ENCODE results near the gene ZNF770.

Gene ZNF770, protein sequence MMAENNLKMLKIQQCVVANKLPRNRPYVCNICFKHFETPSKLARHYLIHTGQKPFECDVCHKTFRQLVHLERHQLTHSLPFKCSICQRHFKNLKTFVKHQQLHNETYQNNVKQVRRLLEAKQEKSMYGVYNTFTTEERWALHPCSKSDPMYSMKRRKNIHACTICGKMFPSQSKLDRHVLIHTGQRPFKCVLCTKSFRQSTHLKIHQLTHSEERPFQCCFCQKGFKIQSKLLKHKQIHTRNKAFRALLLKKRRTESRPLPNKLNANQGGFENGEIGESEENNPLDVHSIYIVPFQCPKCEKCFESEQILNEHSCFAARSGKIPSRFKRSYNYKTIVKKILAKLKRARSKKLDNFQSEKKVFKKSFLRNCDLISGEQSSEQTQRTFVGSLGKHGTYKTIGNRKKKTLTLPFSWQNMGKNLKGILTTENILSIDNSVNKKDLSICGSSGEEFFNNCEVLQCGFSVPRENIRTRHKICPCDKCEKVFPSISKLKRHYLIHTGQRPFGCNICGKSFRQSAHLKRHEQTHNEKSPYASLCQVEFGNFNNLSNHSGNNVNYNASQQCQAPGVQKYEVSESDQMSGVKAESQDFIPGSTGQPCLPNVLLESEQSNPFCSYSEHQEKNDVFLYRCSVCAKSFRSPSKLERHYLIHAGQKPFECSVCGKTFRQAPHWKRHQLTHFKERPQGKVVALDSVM

DNA sequence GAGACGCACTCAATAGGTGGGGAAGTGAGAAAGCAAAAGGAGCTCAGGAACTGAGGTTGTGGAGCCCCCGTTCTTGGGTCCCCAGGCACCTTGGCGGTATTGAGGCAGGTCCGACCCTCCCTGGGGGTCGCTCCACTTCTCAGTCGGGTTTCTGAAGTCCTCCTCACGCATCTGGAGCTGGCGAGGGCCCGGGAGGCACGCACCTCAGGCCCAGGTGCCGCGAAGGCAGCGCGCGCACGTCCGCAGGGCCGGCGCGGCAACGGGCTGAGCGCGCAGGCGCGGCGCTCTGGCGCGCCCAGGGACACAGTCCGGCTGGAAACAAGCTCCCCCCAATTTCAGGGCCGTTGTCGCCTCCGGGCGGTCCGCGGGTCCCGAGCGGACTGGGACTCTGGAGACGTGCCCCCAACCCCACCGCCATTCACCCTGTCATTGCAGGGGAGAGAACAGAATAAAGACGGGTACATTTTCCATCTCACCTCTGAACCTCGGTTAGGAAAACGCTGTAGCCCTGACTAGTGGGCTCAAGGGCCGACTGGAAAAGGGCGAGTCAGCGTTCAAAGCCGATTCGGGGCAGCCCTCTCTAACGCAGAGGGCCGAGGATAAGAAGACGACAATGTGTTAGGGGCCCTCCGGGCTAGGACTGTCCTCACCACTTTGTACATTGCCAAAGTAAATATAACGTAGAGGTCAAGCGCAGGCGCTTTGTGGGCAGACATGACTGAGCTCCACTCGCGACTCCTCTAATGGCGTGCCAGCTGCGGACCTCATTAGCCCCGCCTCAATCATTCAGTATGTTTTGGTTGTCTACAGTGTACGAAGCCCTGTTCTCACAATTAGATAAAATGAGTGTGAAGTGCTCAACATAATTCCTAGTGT lies at the start of gene ZNF770:
Gene ZNF770 (minus strand): TSS at position 261 of the 876 bp plus-strand sequence. CDS start 4,853 bp downstream, outside the sequence.
- peak; percentile 91 for DNase-seq

DNA sequence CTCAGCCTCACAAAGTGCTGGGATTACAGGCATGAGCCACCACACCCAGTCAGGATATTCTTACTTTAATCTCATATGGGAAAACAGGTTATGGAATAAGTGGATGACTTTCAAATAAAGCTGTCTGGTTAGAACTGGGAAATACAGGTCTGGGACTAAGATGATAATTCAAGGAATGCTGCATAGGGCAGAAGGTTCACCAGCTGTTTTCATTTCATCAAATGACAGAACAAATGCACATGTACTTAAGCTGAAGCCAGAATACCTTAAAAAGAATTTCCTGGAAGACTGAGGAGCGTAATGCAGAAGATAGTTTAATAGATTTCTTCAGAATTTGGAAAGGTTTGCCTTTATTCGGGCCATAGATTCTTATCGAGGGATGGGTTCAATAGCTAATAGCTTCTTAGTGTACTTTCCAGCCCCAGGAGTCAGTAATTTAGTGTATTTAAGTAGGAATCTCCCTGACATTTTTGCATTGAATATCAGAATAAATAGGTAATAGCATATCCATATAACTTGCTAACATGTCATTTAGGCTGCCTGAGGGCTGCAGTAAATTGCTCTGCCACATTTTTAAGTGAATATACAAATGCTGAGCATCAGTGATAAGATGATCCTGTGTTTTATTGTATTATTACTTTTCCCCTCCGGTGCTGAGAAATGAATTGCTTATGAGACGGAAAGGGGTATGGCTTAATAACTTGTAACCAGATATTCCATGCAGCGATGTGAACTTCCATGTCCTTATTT lies 40.3 kb upstream of the ZNF770 start:
- no peak for DNase-seq

DNA sequence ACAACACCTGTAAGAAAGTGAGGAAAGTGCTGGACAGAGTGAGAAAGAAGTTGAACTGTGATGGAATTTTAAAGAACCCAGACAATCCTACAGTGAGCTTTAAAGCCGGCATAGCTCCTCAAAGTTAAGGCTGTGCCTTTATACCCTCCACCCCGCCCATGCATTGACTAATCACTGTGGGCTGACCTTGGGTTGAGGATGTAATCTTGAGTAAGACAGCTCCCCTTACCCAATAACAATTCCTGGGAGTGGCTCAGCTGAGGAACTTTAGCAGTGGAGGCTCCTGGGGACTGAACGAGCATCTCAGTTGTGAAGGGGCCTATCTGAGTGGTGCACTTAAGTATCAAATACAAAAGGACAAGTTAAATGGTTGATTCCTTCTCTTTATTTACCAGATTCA lies 35.7 kb upstream of the ZNF770 start:
- no peak for DNase-seq

DNA sequence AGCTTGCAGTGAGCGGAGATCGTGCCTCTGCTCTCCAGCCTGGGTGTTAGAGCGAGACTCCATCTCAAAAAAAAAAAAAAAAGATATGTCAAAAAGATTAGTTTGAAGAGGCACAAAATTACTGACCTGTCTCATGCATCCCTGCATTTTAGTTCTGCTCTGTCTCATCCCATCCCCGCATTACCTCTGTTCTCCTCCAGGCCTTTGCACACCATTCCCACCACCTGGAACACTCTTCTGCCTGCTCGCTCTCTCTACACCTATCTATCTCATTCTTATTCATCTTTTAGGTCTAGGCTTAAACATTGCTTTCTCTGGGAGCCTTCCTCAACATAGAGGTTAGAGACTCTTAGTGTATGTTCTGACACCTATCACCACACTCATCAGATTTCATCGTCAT lies 32.9 kb upstream of the ZNF770 start:
- no peak for DNase-seq

DNA sequence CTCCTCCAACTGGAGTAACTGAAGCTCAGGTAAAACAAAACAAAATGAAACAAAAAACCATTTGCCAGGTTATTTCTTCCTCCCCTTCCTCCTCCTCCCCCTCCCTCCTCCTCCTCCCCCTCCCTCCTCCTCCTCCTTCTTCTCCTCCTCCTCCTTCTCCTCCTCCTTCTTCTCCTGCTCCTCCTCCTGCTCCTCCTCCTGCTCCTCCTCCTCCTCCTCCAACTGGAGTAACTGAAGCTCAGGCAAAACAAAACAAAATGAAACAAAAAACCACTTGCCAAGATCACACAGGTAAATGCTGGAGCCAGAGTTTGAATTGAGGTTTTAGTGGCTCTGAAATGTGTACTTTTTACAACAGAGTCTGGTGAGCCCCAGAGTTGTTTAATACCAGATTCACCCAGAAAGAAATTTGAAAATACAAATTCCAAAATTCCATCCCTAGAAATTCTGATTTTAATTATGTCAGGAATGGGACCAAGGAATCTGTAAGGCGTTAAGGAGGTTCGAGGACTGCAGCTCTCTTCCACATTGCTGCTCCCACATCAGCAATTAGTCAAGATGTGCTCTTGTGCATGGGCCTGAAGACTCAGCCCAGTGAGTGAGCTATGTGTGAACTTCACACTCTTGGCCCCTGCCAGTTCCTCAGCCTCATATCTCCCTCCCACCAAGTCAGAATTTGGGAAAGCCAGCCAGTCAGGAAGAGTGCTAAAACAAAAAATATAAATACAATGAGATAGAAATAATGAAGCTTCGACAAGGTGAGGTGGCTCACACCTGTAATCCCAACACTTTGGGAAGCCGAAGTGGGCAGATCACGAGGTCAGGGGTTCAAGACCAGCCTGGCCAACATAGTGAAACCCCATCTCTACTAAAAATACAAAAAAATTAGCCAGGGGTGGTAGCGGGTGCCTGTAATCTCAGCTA lies 31.6 kb upstream of the ZNF770 start:
- peak; percentile 47 for DNase-seq

DNA sequence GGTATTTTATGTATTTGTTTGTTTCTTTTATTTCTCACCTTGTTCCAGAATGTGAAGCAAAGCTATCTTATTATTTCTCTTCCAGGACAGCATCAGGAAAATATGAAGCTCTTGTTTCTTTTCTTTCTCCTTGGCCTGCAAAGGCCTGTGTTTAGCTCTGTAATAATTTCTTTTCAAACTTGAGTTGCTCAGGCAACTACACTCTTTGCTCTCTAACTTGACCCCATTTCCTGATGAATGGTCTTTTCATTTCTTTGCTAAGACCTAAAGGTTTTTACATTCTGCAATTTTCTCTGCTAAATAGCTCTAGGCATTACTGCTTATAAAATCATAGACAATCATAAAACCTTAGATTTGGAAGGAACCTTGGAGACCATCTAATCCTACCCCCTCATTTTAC lies 26.2 kb upstream of the ZNF770 start:
- DNase-seq: no peak

DNA sequence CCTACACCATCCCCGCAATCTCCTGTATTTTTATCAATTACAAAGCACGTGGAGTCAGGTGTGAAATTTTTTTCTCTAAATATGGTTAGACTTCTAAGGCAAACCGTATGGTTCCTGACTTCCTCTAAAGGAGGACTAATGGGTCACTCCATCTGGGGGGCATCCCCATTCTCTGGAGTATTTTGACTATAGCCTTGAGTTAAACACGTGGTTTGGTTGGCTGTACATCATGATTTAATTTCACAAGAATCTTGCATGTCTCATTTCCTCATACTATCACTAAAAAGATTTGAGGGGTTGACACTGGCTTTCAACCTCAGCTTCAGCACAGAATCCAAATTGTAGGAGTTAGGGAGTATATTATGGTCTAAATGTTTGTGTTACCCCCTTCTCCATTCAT lies 25.3 kb upstream of the ZNF770 start:
- DNase-seq: no peak

DNA sequence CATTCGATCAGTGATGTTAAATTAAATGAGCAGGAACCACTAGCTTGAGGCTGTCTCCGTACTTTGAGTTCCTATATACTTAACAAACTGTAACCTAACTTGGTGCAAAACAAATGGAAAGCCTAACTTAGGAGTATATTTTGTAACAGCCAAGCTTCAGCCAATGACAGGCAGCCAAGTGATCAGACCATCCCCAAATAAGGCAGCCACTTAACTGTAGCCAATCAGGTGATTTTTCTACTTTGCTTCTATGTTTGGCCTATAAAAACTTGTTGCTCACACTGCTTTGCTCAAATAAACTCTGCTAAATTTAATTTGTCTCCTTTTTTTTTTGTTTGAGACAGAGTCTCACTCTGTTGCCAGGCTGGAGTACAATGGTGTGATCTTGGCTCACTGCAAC lies 19.3 kb upstream of the ZNF770 start:
- DNase-seq: no peak

DNA sequence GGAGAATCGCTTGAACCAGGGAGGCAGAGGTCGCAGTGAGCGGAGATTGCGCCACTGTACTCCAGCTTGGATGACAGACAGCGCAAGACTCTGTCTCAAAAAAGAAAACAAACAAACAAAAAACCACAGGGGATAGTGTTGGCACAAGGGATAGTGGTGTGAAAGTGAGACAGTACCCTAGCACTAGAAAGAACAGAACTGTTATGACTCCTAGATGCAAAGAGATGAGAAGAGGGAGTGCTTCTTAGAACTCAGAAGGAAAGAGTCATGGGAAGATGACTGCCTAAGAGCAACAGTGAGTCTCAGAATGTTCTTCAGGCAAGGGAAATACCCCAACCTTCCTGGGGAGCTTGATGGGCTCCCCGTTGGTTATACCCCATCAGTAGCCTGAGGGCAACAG lies 17.8 kb upstream of the ZNF770 start:
- DNase-seq: no peak

DNA sequence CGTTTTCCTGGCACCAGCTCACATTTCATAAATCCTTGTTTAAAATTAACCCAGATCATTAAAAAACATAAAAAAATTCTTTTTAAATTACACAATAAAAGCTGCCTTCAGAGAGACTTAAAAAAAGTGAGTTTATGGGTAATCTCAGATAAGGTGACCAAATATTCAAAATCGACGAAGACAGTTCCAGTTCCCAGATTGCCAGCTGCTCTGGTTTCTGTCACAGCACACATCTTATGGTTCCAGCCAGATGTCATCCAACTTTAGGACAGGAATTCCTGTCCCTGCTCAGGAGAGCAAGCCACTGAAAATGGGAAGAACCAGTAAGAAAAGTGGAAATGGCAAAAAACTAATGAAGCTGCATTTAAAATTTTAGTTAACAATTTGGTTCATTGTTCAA lies 15.8 kb upstream of the ZNF770 start:
- DNase-seq: no peak

DNA sequence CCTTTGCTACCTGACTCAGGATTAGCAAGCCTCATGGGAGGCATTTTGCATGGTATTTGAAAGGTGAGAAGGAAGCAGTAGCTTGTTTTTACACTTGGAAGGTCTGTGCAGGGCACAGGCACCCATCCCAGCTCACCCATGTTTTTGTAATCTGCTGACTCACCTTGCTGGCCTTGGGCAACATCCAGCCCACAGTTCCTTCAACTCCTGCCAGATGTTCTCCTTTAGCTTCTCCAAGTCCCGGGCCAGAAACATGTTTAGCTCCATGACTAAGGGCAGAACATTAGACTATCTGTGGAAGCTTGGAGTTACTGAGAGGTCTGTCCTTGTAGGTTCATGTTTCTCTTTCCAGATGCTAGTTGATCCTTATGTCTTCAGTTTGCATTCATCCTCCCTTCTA lies 12.4 kb upstream of the ZNF770 start:
- DNase-seq: no peak

DNA sequence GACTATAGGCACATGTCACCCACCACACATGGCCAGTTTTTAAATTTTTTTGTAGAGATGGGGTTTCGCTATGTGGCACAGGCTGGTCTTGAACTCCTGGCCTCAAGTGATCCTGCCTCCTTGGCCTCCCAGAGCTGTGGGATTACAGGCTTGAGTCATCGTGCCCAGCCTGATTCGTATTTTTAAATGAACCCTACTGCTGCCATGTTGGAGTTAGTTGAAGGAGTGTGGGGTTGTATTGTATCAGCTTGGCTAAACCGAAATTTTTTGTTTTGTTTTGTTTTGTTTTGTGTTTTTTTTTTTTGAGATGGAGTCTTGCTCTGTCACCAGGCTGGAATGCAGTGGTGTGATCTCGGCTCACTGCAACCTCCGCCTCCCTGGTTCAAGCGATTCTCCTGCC lies 11.8 kb upstream of the ZNF770 start:
- DNase-seq: no peak

DNA sequence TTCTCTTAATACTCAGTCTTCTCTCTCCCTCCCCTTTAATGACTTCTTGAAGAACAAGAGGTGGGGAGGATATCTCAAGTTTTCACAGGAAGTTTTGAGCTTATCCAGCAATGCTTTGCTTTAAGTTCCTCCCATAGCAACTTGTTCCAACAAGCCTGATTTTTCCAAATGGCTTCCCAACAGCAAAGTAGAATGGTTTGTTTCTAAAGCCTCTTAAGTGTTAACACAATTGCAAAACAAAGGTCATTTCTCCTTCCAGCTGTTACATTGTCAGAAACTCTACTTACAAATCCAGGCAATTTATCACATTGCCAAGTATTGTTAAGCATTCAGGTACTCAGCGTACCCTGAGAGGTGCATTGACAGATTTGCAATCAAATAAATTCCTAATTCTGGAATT lies 6.8 kb upstream of the ZNF770 start:
- no peak for DNase-seq

DNA sequence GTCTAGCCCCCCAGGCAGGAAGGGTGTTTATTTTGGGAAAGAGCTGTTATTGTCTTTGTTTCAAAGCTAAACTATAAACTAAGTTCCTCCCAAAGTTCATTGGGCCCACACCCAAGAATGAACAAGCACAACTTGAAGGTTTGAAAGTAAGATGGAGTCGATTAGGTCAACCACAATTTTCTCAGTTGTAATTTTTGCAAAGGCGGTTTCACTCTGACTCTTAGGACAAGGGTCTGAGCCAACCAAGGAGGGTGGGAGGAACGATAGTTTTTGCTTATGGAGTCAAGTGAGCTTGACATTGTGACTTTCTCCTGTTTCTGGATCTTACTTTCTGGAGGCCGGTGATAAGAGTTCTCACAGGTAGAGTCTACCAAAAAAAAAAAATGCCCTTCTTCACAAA lies 5.8 kb upstream of the ZNF770 start:
- DNase-seq: no peak

DNA sequence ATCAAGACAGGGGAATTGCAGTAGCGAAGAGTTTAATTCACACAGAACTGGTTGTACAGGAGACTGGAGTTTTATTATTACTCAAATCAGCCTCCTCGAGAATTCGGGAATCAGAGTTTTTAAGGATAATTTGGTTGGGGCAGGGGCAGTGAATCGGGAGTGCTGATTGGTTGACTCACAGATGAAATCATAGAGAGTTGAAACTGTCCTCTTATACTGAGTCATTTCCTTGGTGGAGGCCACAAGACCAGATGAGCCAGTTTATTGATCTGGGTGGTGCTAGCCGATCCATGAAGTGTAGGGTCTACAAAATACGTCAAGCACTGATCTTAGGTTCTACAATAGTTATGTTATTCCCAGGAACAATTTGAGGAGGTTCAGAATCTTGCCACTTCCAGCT lies 5.3 kb upstream of the ZNF770 start:
- no peak for DNase-seq

DNA sequence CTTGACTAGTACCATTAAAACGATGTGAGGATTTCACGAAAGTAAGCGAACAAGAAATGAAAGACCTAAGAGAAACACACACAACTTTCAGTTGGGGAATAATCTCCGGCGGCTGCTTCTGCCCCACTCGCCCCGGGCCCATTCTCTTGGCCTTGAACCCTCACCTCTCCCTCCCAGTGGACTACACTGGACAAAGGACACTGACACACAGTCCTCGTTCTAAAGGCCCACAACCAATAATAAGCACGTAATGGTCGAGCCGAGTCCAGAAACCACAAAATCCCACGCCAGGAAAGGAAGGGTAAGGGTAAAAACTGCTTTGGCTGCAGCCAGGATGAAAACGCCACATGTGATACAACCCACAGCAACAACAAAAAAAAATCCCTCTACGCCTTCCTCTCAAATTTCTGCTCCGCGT lies 469 bp downstream of the ZNF770 start:
- DNase-seq: no peak

DNA sequence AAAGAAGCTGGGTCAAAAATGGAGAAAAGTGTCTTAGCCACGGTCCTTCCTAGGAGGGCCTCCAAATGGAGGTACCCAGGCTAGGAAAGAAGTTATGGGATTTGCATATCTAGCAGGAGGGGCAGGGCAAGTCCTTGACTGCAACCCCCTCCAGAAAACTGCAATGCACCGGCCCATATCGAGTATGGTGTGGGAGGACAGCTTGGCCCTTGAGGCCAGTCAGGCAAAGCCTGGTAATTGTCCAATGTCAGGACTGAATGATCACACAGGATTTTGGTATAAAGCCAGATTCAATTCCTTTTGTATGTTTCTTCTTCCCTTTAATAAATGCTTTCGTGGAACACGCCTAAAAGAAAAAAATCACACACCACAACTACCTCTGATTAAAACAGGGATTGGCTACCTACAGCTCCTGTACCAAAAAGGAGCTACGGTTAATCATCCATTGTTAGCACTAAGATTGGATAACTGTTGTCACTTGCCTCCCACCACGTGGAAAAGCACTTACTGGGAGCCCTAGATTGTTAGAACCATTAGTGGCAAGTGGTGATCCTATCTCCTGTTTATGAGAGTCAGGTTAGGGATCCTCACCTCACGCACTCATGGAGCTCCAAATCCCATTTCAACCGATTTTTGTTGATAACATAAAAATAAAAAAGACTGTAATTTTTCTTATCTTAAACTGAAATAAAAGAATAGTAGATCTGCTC lies 1.2 kb downstream of the ZNF770 start:
- DNase-seq: peak; percentile 62

DNA sequence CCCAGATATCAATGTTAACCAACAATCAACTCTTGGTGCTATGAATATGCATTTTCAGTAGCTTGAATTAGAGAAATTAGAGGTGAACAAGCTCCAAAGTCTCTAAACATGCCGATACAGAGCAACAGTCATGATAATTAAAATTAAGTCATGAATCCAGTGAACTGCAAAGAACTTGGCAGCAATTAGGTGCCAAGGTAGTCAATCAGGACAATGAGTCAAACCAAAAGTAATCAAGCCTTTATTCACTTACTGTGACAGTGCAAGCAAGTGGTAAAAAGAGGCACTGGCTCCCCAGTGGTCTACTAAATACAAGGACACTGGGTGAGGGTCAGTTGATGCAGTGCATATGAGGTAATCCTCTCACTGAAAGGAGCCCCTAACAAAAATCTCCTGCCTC lies 1.8 kb downstream of the ZNF770 start:
- no peak for DNase-seq

DNA sequence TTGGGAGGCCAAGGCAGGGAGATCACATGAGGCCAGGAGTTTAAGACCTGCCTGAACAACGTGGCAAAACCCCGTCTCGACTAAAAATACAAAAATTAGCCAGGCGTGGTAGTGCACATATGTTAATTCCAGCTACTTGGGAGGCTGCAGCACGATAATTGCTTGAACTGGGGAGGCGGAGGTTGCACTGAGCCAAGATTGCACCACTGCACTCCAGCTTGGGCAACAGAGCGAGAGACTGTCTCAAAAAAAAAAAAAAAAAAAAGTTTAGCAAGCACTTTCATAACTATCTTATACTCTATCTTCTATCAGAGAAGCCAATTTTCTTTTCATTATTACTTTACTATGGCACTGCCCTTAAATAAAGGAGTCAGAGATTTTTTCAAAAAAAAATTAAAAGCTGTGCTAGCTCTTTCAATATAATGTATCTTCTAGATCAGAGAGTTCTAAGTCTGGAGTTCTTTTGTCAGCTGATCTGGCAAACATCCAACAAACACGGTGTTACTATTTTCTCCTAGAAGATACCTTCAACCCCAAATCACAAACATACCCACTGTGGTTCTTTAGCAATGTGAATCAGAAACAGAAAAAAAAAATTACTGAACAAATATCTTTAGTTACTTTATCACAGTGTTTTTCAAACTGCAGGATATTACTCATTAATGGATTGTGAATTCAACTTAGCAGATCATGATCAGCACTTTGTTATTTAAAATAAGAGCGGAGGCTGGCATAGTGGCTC lies 3.0 kb downstream of the ZNF770 start:
- peak; percentile 20 for DNase-seq

DNA sequence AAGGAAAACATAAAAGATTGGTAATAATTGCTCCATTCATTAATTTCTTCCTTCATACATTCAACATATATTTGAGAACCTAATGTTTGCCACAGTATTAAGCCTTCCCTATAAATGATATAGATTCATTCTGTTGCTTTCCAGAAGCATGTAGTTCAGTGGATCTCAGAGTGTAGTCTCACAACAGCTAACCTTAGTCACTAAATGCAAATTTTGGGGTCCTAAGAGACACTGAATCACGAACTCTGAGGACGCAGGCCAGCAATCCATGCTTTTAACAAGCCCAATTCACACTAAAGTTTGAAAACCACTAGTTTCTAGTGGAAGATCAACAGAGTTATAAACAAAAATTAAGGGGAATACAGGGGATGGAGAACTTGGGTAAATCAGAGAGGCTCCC lies 11.3 kb downstream of the ZNF770 start:
- DNase-seq: no peak
